Calu3 (cell line): Measurements from ENCODE around the gene SPDYE1. TPM values are rescaled to one million over a fixed set of nuclear protein-coding genes. Genes with fewer than 3 reads are reported as not detected.
"Not testable (repeated sequence)": the region's sequence is repeated elsewhere in the genome, so short reads cannot be mapped to it uniquely, and the experiment has no call there.

Source experiments
- BruUV-seq: library from RNA; stranded (reverse); fragments of 400-500 nt; replicated peaks from 2 replicates; lab custom pipeline; 2021; lab: Mats Ljungman, UMichigan
- CTCF ChIA-PET: fragments of 300-600 bp; sonication (Branson Sonifier 250); formaldehyde crosslinking; loops from one replicate; lab custom pipeline; 2022; ENCODE audit warnings: antibody characterized with exemption; lab: Charles Lee
- DNase-seq: peaks from one replicate; pipeline ENCODE4 v3.0.0; 2022
- H3K27ac Mint-ChIP-seq: one replicate; pipeline ENCODE4 v1.8.0; 2022; ENCODE audit warnings: mixed read lengths; ENCODE audit not compliant: unreplicated experiment
- H3K27me3 Mint-ChIP-seq: one replicate; pipeline ENCODE4 v1.8.0; 2022; ENCODE audit warnings: mixed read lengths; ENCODE audit not compliant: unreplicated experiment
- H3K36me3 Mint-ChIP-seq: one replicate; pipeline ENCODE4 v1.8.0; 2022; ENCODE audit warnings: mild to moderate bottlenecking, moderate library complexity, mixed read lengths; ENCODE audit not compliant: insufficient read depth, unreplicated experiment
- H3K4me1 Mint-ChIP-seq: one replicate; pipeline ENCODE4 v1.8.0; 2022; ENCODE audit warnings: mild to moderate bottlenecking, low read depth, mixed read lengths; ENCODE audit not compliant: unreplicated experiment
- H3K4me3 Mint-ChIP-seq: one replicate; pipeline ENCODE4 v1.8.0; 2022; ENCODE audit warnings: mild to moderate bottlenecking, low read depth, moderate library complexity, mixed read lengths; ENCODE audit not compliant: unreplicated experiment
- H3K9me3 Mint-ChIP-seq: one replicate; pipeline ENCODE4 v1.8.0; 2022; ENCODE audit warnings: low read depth, mixed read lengths; ENCODE audit not compliant: unreplicated experiment
- intact Hi-C: fragments of 100-400 bp; cut with micrococcal nuclease; formaldehyde crosslinking; loops from one replicate; pipeline ENCODE4 v1.10.0; 2022; ENCODE audit not compliant: unreplicated experiment
- total RNA-seq: library from RNA; stranded (reverse); gene quantifications from 2 replicates; pipeline ENCODE4 v1.2.3, GENCODE V29; 2022
- TF ChIP-seq, protein P1 (sequence below): fragments of 200-600 bp; IDR thresholded peaks from one replicate; pipeline ENCODE4 v1.8.0; 2022; ENCODE audit warnings: antibody characterized with exemption; ENCODE audit not compliant: unreplicated experiment

Gene SPDYE1
- total RNA-seq, 1 experiment from 2014 or later: not detected

DNA sequence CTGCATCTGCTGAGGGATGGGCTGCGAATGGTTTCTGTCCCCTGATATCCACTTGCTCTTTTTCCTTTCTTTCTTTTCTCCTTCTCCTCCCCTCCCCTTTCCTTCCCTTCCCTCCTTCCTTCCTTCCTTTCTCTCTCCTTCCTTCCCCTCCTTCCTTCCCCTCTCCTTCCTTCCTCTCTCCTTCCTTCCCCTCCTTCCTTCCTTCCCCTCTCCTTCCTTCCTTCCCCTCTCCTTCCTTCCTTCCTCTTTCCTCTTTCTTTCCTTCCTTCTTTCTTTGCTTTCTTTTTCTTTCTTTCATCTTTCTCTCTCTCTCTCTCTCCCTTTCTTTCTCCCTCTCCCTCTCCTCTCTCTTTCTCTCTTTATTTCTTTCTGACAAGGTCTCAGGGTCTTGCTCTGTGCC, 20.2 kb upstream of the SPDYE1 start:
- DNase-seq: no peak
- H3K36me3 Mint-ChIP-seq: peaks cover 9% of the 10 kb centered on the region
- H3K27ac Mint-ChIP-seq: no peak overlapping the region
- no peaks in the 10 kb centered on the region for H3K4me1 Mint-ChIP-seq
- CTCF ChIA-PET: interaction anchor here (0.6 kb wide), 1 partner anchor 331 kb away, joined by 5 read pairs; no protein-coding TSS in a partner anchor
- no TSS peak for BruUV-seq
- no peaks in the 10 kb centered on the region for H3K9me3 Mint-ChIP-seq
- no peaks in the 10 kb centered on the region for H3K27me3 Mint-ChIP-seq
- no peak overlapping the region for H3K4me3 Mint-ChIP-seq
- TF ChIP-seq, protein P1, sequence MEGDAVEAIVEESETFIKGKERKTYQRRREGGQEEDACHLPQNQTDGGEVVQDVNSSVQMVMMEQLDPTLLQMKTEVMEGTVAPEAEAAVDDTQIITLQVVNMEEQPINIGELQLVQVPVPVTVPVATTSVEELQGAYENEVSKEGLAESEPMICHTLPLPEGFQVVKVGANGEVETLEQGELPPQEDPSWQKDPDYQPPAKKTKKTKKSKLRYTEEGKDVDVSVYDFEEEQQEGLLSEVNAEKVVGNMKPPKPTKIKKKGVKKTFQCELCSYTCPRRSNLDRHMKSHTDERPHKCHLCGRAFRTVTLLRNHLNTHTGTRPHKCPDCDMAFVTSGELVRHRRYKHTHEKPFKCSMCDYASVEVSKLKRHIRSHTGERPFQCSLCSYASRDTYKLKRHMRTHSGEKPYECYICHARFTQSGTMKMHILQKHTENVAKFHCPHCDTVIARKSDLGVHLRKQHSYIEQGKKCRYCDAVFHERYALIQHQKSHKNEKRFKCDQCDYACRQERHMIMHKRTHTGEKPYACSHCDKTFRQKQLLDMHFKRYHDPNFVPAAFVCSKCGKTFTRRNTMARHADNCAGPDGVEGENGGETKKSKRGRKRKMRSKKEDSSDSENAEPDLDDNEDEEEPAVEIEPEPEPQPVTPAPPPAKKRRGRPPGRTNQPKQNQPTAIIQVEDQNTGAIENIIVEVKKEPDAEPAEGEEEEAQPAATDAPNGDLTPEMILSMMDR: no peak
- intact Hi-C loops: no loop called here

GRCh38 chr7:43978102-43978501, 19.6 kb upstream of the SPDYE1 start:
- H3K4me3 Mint-ChIP-seq, intact Hi-C loops, BruUV-seq, DNase-seq, H3K4me1 Mint-ChIP-seq, H3K27ac Mint-ChIP-seq, H3K9me3 Mint-ChIP-seq, H3K27me3 Mint-ChIP-seq, H3K36me3 Mint-ChIP-seq: not testable (repeated sequence)
- CTCF ChIA-PET: interaction anchor here (0.6 kb wide), 1 partner anchor 330 kb away, joined by 5 read pairs; no protein-coding TSS in a partner anchor

DNA sequence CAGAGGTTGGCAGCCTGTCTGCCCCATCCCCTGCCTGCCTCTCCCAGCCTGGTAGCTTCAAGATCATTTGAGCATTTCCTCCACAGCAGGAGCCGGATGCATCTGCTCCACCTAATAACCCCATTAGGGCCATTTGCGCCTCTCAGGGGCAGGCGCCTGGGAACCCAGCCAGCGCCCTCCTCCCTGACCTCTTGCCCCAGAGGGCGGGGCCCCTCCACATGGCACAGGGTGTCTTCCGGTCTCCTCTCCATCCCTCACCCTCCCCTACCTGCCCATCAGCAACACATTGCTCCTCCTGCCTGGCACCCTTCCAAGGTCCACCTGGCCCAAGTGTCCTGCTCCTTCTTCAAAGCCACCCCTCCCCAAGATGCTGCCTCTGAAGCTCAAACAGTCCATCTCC, 14.8 kb upstream of the SPDYE1 start:
- H3K4me1 Mint-ChIP-seq, BruUV-seq, DNase-seq, H3K27ac Mint-ChIP-seq, H3K27me3 Mint-ChIP-seq, H3K4me3 Mint-ChIP-seq, intact Hi-C loops, H3K9me3 Mint-ChIP-seq, CTCF ChIA-PET: not testable (repeated sequence)
- H3K36me3 Mint-ChIP-seq: peaks cover 10% of the 10 kb centered on the region

- H3K4me1 Mint-ChIP-seq, intact Hi-C loops, CTCF ChIA-PET, BruUV-seq, H3K27me3 Mint-ChIP-seq, H3K4me3 Mint-ChIP-seq, H3K9me3 Mint-ChIP-seq, DNase-seq, H3K27ac Mint-ChIP-seq: not testable (repeated sequence)
- peaks cover 10% of the 10 kb centered on the region for H3K36me3 Mint-ChIP-seq
Observed at GRCh38 chr7:43983736-43984135, 14.0 kb upstream of the SPDYE1 start.

DNA sequence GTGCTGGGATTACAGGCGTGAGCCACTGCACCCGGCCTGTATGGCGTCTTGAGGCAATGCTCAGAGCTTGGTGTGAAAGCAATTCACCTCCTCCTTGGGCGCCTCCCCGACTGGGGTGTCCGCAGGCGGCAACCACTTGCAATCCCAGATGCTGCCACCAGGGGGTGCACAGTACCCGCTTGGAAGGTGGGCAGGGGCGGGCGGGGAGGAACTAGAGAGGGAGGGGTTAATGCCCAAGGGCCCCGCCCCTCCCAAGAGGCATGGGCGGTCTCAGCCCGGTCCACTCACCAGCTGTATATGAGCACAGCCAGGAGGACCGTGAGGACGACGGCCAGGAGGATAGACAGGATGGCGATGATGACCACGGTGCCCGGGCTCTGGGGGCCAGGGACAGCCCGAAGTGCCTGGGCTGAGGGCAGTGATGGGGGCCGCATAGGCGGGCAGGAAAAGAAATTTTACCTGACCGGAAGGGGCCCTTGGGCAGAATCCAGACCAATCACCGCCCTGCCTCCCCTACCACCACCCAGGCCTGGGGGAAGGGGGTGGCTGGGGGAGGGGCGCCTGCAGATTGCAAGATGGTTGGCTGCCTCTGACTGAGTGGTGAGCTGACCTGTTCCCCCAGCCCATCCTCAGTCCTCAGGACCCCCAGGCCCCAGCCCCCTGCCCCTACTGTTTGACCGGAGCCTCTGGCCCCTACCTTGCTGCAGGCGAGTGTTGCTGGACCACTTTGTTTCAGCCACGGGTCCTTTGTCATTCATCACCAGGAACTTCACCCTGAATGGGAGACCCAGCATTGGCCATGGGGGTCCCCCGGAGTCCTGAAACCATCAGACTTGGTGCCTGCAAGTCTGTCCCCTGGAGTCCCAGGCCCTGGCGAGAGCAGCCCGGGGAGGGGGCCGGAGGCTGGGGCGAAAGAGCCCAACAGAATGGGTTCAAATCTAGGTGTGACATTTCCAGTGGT, 11.5 kb upstream of the SPDYE1 start:
- H3K9me3 Mint-ChIP-seq, intact Hi-C loops, H3K36me3 Mint-ChIP-seq, H3K4me3 Mint-ChIP-seq, H3K27ac Mint-ChIP-seq, DNase-seq, H3K4me1 Mint-ChIP-seq, BruUV-seq, H3K27me3 Mint-ChIP-seq: not testable (repeated sequence)
- TF ChIP-seq, protein P1: peak; percentile 75
- CTCF ChIA-PET: interaction anchor here (0.6 kb wide), 1 partner anchor 717 kb away, joined by 3 read pairs; no protein-coding TSS in a partner anchor

DNA sequence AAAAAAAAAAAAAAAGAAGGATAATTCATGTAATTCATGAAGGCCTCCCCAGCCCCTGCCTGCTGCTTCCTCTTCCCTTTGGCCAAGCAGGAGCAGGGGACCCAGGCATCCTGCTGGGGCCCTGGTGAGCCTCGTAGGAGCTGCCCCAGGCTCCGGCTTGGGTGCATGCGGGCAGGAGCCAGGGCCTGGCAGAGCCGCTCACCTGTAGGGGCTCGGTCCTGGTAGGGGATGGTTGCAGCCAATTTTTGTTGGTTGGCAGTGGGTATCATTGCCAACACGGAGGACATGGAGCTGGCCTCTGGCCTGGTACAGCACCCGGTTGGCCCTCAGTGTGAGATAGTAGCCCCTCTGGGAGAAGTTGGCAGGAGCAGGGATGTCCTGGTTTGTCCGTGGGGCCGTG, 10.2 kb upstream of the SPDYE1 start:
- H3K36me3 Mint-ChIP-seq, DNase-seq, H3K27ac Mint-ChIP-seq, H3K9me3 Mint-ChIP-seq, H3K27me3 Mint-ChIP-seq, BruUV-seq, H3K4me1 Mint-ChIP-seq, intact Hi-C loops, H3K4me3 Mint-ChIP-seq: not testable (repeated sequence)
- CTCF ChIA-PET: interaction anchor here (0.7 kb wide), 1 partner anchor 106 kb away, joined by 4 read pairs; no protein-coding TSS in a partner anchor

DNA sequence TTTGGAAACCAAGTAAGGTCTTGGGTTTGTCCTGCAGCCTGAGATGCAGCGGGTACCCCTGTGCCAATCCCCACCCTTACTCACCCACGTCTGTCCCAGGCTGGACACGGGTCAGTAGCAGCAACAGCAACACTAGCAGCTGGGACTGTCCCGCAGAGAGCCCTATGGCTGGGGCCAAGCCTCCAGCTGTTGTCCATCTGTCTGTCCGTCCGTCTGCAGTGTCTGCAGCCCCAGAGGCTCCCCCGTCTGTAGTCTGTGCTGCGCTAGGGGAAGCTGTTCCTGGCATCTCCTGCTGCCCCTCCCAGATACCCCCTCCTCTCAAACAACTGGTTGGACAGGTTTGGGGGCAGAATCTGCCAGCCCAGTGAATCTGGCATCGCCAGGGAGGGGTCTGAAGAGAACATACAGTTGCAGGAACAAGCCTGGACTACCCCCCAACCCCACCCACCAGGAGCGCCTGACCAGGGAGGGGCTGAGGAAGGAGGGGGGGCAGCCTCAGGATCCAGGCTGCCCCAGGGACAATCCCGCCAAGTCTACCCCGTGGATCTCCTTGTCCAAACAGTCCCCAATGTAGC, 7.6 kb upstream of the SPDYE1 start:
- H3K36me3 Mint-ChIP-seq, BruUV-seq, intact Hi-C loops, H3K27me3 Mint-ChIP-seq, H3K4me3 Mint-ChIP-seq, CTCF ChIA-PET, H3K4me1 Mint-ChIP-seq, H3K27ac Mint-ChIP-seq, DNase-seq, H3K9me3 Mint-ChIP-seq: not testable (repeated sequence)

DNA sequence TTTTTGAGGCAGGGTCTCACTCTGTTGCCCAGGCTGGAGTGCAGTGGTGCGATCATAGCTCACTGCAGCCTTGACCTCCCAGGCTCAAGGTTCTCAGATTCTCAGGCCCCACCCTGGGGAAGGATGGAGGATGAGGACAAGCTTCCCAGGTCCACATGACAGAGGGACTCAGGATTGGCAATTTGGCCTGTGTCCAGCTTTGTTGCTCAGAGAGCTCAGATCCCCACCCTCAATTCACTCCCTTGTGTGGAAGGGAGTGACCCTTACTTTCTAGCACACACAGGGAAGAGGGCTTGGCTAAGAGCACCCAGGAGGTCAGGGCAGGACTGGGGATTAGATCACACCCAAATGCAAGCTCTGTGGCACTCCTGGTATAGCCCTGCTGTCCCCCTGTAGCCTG, 6.9 kb upstream of the SPDYE1 start:
- H3K4me3 Mint-ChIP-seq, CTCF ChIA-PET, H3K36me3 Mint-ChIP-seq, H3K27ac Mint-ChIP-seq, H3K9me3 Mint-ChIP-seq, H3K27me3 Mint-ChIP-seq, DNase-seq, BruUV-seq, H3K4me1 Mint-ChIP-seq, intact Hi-C loops: not testable (repeated sequence)
